ENCODE measurements around the gene SLC30A9. TPM values are rescaled to one million over a fixed set of nuclear protein-coding genes. Genes with fewer than 3 reads are reported as not detected.

Gene SLC30A9
- total RNA-seq, 1 donor from 2014 or later, result 66.9 TPM

Other genes starting within 250 kb of the SLC30A9 start
- not detected in 2 replicates for gene PHOX2B, start 241.8 kb upstream of the SLC30A9 start, total RNA-seq
- 58.2 and 72.3 TPM in 2 replicates for gene TMEM33, start 55.1 kb upstream of the SLC30A9 start, total RNA-seq
- 0.17 and 0.28 TPM in 2 replicates for gene DCAF4L1, start 8.8 kb upstream of the SLC30A9 start, total RNA-seq
- 0.17 and 0.23 TPM in 2 replicates for gene BEND4, start 162.1 kb downstream of the SLC30A9 start, total RNA-seq